Esophagus squamous epithelium (tissue), 4 donors: ENCODE data around the gene NKAPL.

ENCODE experiments used
- CTCF ChIP-seq, 6 experiments: fragments of 450-650 bp in 4 of 6; fragments of 200-600 bp in 2 of 6; sonication (generic) in 2 of 6; IDR thresholded peaks; one replicate each; pipeline ENCODE4 v1.5.1; 2016 to 2019; ENCODE audit warnings: antibody characterized with exemption in 6 of 6, mild to moderate bottlenecking in 4 of 6, moderate library complexity in 4 of 6
- POLR2A ChIP-seq, 4 donors: fragments of 450-650 bp; IDR thresholded peaks; one replicate each; pipeline ENCODE4 v1.6.1; 2017; ENCODE audit warnings: antibody characterized with exemption in 4 of 4, mild to moderate bottlenecking in 4 of 4, moderate library complexity in 3 of 4

GRCh38 chr6:28224131-28225055, 34.7 kb upstream of the NKAPL start:
- TF ChIP-seq CTCF (IDR thresholded peaks at IDR 0.05) (no peak), POLR2A (IDR thresholded peaks at IDR 0.05) (no peak)
